NAMALWA (cell line): ENCODE measurements around the gene LRIT2.

Experiments used
- DNase-seq: peaks from one replicate; pipeline ENCODE4 v3.0.0-alpha.2; 2015; ENCODE audit warnings: low spot score

Gene LRIT2

DNA sequence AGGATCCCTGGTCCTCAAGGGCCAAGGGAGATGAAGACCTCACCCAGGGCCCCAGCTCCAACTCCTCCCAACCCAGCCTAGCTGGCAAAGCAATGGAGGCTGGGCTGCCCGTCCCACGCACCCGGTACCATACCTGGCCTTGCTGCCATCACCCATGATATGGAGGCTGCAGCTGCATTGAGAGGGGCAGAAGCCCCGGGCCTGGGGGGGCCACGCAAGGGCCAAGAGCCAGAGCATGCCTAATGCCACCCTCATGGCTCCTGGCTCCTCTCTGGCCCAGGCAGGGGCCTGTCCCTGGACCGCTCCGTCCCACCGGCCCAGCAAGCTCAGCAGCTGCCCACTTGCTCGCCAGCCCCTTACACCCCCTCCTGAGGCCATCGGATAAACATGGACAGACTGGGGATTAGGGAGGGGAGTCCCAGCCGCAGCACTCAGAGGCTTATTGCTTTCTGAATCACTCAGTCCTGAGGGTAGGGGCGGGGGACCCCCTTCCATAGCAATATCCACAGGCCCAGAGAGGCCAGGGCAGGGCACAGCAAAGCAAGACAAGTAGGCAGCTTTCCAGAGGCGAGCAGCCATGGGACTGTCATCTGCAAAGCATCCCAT is 15.9 kb upstream of the LRIT2 start, which contains the start of gene LRIT1:
LRIT1 (minus strand) TSS at position 362 of the 606 bp plus-strand sequence; CDS start at position 255, 107 bp downstream.
- DNase-seq: no peak

GRCh38 chr10:84238909-84239308 is 13.6 kb upstream of the LRIT2 start:
- DNase-seq: no peak

DNA sequence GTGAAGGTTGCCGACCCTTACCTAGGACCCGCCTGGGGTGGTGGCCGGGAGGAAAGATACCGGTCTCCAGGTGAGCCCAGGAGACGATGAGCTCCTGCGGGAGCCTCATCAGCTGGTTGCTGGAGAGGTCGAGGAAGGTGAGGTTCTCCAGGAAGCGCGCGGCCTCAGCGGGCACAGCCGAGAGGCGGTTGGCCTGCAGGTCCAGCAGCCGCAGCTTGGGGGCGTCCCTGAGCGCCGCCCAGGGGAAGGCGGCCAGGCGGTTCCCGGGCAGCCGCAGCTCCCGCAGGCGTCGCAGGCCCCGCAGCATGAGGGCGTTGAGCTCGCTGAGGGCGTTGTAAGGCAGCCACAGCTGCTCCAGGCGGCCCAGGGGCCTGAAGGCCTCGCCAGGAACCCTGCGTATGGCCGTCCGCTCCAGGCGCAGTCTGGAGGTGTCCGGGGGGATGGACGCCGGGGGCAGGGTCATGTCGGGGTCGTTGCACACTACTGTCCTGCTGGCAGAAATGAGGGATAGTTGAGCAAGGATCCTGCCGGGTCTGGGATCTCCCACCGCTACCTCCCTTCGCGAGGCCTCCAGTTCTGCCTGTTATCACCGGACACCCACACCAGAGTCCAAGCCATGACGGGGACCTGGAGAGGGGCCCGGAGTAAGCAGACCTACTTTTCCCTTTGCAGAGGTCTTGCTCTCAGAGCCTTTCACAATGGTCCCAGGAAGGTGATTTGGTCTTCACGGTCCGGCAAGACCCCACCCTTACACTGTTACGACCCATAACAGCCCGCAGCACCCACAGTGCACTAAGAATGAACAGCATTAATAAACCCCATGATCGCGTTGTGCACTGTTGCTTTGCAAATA is 12.1 kb upstream of the LRIT2 start:
- DNase-seq: no peak

DNA sequence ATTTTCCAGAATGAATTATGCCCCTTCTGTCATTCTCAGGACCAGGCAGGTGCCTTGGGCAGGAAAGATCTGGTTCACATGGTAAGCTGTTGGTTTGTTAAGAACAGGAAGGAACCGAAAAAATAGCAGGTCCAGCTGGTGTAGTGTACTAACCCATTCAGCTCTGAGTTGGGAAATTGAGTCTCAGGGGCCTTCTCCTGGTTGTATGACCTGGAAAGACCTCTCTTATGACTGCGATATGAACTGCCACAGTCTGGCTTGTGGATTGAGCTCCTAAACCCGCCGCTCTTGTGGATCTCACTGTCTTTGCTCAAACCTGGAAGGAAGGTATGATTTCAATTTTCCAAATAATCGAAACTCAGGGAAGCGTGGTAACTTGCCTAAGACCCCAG is 11.5 kb upstream of the LRIT2 start:
- DNase-seq: no peak

- DNase-seq: no peak
Measured at GRCh38 chr10:84235096-84235495, 9.8 kb upstream of the LRIT2 start.

GRCh38 chr10:84234479-84234878 is 9.1 kb upstream of the LRIT2 start:
- DNase-seq: no peak

DNA sequence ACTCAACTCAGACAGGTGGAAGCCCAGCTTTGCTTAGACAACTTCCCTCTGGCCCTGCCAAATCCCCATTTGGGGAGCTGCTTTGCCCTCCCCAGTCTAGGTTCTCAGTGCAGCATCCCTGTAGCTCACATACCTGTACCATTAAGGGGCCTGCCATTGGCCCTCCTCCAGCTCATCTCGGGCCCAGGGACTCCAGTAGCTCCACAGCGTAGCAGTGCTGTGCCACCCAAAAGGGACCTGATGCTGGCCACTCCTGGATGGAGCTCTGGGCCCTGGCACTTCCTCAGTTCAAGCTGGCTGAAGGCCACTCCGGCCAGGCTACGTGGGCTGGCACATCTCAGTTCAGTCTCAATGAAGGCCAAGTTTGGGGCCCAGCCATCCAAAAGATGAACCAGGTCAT is 8.6 kb upstream of the LRIT2 start:
- DNase-seq: no peak

- DNase-seq: no peak
Measured at GRCh38 chr10:84232376-84232775, 7.0 kb upstream of the LRIT2 start.

DNA sequence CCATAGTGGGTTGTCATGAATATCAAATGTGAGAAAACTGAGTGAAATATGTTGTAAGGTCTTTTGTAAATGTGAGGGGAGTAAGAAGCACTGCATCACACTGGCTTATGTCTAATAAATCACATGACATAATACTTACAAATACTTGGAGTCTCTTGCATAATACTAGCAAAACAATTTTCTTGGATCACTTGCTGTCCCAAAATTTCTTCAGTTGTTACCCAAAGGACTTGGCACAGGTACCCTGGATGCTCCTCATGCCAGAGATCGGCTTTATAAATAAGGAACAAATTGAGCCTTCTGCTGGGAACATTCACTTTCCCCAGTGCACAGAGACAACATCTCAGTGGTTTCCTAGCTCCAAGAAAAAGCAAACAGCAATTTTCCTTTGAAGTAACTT is 5.0 kb upstream of the LRIT2 start:
- no peak for DNase-seq

DNA sequence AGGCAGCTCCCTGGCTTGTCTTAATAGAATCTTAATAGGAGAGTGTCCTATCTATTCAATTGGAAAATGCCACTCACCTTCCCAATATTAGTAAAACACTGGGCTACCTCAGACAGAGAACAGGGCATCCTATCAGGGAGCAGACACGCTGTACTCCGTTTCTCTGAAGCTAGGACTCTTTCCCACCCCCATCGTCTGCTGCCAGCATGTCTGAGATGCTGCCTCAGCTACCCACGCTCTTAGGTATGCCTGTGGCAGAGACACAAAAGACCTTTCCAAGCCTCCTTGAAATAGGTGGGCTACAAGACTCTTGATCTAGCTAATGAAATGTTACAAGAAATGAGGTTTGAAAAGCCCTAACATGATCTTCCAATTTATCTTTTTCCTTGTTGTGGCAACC is 2.5 kb upstream of the LRIT2 start:
- no peak for DNase-seq

GRCh38 chr10:84226616-84227015 is 1.3 kb upstream of the LRIT2 start:
- DNase-seq: no peak

DNA sequence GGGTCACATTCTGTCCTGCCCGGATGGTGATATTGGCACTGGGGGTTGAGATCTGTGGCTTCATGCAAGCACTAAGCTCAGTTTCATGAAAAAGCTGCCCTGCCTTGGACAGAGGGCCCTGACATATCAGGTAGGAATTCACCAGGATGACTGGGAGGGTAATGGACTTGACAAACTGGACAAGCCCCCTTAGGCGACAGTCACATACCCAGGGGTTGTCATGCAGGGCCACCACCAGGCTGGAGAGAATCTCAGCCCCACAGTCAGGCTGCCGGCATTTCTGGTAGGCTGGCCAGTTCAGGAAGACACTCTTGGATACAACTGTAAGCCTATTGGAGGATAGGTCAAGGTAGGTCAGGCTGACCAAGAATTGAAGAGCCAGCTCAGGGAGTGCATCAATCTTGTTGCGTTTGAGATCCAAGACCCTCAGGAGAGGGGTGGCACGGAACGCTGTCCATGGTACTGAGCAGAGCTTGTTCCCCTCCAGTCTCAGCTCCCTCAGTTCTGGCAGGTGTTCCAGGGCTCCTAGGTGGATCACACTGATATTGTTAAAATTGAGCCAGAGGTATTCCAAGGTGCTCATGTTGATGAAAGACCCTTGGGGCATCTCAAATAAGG is 824 bp downstream of the LRIT2 start:
- no peak for DNase-seq

DNA sequence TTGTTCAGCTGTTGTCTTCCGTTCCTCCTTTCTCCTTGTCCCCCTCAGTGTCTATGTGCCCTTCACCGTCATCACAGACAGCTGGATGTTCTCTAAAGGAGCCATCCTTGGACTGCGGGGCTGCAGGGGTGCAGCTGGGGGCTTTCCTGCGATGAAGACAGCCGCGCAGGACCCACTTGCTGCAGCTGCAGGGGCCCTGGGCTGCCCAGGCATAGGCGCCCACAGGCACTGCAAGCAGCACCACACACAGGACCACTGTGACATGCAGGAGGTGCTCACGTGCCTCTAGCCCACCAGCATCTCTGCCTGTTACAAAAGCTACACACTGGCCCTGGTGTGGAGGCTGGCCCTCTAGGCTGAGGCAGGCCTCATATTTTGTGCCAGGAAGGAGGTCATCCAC is 3.4 kb downstream of the LRIT2 start:
- no peak for DNase-seq

DNA sequence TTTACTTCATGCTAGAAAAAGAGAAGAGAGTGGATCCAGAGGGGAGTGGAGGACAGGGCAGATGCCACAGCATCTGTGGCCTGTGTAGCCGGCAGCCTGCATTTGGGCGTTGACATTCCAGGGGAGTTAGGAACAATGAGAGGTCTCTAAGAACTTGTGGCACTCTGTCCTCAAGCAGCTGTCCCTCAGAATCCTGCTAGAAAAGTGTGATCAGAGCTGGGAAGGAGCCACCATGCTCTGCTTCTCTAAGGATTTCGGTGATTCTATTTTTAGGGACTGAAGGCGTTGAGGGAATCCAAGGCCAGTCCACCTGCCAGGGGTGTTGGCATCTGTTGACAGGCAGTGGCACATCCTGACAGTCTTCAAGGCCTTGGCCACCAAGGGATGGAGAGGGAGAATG is 7.6 kb downstream of the LRIT2 start:
- DNase-seq: no peak

GRCh38 chr10:84216834-84217233 is 8.5 kb downstream of the LRIT2 start:
- DNase-seq: no peak

GRCh38 chr10:84214612-84215235 is 10.6 kb downstream of the LRIT2 start:
- DNase-seq: peak; percentile 76

DNA sequence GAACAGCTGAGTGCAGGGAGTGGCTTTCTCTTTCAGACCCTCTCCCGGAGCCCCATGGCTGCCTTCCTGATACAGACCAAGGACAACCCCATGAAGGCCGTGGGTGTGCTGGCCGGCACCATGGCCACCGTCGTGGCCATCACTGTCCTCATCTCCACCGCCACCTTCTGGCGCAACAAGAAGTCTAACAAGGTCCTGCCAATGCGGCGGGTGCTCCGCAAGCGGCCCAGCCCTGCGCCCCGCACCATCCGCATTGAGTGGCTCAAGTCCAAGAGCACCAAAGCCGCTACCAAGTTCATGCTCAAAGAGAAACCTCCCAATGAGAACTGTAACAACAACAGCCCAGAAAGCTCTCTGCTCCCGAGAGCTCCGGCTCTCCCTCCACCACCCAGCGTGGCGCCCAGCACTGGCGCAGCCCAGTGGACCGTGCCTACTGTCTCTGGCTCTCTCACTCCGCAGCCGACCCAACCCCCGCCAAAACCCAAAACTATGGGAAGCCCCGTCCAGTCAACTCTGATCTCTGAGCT is 11.2 kb downstream of the LRIT2 start:
- DNase-seq: no peak

DNA sequence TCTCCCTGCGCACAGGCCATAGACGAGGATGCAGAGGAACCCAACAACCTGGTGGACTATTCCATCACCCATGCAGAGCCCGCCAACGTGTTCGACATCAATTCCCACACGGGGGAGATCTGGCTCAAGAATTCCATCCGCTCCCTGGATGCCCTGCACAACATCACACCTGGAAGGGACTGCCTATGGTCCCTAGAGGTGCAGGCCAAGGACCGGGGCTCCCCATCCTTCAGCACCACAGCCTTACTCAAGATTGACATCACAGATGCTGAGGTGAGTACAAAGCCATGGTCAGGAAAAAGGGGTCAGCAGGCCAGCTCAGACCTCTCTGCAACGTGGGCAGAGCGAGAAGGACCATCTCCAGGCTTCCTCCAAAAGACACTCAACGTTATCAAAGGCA is 12.3 kb downstream of the LRIT2 start:
- no peak for DNase-seq

- DNase-seq: no peak
Measured at GRCh38 chr10:84212014-84212413, 13.3 kb downstream of the LRIT2 start.

DNA sequence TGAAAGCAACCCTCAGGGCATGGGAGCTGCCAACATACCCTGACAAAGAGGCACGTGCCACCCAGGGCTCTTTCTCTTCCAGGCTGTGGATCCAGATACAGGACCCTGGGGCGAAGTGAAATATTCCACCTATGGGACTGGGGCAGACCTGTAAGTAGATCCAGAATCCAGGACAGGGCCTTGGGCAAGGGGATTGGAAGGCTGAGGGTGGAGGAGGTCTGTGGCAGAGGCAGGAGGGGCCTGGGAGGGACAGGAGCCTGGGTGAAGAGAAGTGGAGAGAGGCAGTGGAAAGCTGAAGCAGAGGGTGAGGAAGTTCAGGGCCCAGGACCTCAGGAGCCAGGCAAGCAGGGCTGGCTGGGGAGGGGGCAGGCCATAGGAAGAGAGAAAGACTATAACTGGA is 13.8 kb downstream of the LRIT2 start:
- no peak for DNase-seq

DNA sequence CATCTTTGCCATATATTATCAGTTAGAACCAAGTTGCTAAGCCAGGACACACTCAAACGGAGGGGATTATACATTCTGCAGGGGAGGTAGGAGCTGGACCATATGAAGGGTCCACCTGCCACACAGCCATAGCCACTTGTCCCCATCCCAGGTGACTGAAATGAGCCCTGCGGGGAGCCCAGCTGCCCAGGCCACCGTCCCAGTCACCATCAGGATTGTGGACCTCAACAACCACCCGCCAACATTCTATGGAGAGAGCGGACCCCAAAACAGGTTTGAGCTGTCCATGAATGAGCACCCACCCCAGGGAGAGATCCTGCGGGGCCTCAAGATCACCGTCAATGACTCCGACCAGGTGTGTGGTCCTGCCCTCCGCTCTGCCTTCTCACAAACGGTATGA is 17.3 kb downstream of the LRIT2 start:
- no peak for DNase-seq

DNA sequence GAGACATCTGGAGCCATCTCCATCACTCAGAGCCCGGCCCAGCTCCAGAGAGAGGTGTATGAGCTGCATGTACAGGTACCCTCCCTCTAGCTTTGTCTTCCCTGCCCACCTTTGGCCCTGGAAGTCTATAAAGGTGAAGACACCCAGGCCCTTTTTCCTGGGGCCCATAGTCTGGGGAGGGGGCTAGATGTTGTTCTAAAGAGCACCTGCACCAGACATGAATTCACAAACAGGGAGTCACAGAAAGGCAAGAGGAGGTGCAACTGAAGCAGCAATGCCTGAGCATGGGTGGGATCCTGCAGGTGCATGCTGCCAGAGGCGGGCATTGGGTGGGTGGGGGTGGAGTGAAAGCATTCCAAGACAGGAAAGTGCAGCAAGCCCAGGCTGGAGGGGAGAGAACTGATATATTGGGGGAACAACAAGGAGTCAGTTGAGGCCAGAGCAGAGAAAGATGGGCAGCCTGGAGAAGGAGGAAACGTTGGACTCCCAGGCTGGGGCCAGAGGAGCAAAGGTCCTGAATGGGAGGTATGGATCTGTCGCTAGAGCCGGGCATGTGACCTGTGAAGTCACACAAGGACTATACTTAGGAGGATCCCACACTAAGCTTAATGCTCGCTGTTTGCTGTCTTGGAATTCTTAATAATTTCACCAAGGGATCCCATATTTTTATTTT is 19.4 kb downstream of the LRIT2 start:
- no peak for DNase-seq
